AG04449 (cell line): Measurements from ENCODE around the gene DYRK1B.
"Not testable (repeated sequence)": the region's sequence is repeated elsewhere in the genome, so short reads cannot be mapped to it uniquely, and the experiment has no call there.

Source experiments
- CTCF ChIA-PET: fragments of 350-600 bp; formaldehyde crosslinking; extraction: SDS; loops from one replicate; lab custom pipeline; 2021; ENCODE audit warnings: antibody characterized with exemption; lab: Yijun Ruan, JAX
- POLR2A ChIA-PET: fragments of 400-600, 350-600 bp; formaldehyde crosslinking; extraction: SDS; loops from one replicate; lab custom pipeline; 2020; ENCODE audit warnings: antibody characterized with exemption, inconsistent platforms; lab: Yijun Ruan, JAX
- DNase-seq: peaks from one replicate; pipeline ENCODE4 v3.0.0-alpha.2; 2010; ENCODE audit warnings: low read depth, low spot score
- H3K4me3 ChIP-seq: 2 replicates; pipeline ENCODE4 v1.5.1; 2011; ENCODE audit warnings: low read depth, mild to moderate bottlenecking, control low read depth, low read length
- TF ChIP-seq, protein P1 (sequence below): IDR thresholded peaks from one replicate; pipeline ENCODE4 v1.5.1; 2011; ENCODE audit warnings: mild to moderate bottlenecking, moderate library complexity, low read length, control low read depth, inconsistent platforms; ENCODE audit not compliant: insufficient read depth; ENCODE audit errors: missing control alignments

DYRK1B gene

DNA sequence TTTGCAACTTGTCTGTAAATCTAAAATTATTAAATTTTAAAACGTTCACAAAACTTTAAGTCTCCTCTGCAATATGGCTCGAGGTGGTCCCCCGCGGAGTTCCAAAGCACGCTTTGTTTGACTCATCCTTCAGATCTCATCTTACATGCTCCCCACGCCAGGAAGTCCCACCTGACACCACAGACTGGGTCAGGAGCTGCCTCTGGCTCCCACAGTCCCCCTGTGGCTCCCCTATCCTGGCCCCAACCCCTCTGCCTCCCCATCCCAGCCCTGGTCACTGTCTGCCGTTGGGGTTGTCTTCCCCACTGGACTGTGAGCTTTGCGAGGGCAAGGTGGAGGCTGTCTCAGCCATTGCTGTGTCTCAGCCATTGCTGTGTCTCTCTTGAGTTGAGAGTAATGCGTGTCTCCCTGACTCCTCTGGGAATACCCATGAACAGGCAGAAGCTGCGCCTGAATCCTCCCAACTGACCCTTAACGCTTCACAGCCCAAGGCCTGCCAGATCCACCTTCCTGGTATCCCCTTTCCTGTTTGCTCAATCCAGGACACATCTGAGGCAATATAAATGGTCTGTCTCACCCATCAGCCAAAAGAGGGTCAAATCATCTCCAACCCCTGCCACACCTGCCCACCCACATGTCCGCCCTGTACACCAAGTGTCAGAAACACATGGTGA, 15.9 kb downstream of the DYRK1B start:
- H3K4me3 ChIP-seq = no peak overlapping the region
- TF ChIP-seq, protein P1, sequence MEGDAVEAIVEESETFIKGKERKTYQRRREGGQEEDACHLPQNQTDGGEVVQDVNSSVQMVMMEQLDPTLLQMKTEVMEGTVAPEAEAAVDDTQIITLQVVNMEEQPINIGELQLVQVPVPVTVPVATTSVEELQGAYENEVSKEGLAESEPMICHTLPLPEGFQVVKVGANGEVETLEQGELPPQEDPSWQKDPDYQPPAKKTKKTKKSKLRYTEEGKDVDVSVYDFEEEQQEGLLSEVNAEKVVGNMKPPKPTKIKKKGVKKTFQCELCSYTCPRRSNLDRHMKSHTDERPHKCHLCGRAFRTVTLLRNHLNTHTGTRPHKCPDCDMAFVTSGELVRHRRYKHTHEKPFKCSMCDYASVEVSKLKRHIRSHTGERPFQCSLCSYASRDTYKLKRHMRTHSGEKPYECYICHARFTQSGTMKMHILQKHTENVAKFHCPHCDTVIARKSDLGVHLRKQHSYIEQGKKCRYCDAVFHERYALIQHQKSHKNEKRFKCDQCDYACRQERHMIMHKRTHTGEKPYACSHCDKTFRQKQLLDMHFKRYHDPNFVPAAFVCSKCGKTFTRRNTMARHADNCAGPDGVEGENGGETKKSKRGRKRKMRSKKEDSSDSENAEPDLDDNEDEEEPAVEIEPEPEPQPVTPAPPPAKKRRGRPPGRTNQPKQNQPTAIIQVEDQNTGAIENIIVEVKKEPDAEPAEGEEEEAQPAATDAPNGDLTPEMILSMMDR = no peak
- no peak for DNase-seq
- CTCF ChIA-PET = interaction anchor here (2.6 kb wide), 1 partner anchor 25 kb away, joined by 10 read pairs; no protein-coding TSS in a partner anchor
- POLR2A ChIA-PET = no interaction called here

DNA sequence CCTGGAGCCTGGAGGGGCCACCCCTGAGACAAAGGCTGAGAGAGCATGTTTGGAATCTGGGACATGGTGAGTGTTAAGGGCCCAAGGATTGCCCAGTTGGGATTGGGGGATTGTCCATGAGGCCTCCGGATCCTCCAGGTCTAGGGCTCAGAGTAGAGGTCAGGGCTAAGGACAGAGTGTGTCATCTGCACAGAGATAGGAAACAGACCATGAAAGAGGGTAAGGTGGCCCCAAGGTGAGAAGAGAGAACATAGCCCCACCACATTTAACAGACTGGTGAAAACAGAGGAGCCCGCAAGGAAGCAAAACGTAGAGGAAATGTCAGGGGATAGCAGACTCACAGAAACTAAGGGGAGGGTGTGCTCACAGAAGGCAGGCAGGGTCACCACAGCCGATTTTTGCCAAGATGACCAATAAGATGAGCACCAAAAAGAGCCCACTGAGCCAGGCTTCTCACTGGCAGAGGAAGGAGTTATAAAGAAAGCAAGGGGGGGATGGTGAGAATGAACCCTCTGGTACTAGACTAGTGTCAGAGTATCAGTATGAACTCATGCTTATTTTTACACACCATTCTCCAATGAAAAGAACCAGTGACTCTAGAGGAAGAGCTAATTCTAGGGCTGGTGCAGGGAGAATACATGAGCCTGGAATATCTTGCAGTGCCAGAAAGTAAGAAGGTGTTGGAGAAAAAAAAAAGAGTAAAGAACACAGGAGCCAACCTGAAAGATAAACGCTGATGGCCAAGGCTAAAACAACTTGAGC, 17.5 kb downstream of the DYRK1B start:
- TF ChIP-seq, protein P1 = no peak
- no peak overlapping the region for H3K4me3 ChIP-seq
- CTCF ChIA-PET = no interaction called here
- POLR2A ChIA-PET = no interaction called here
- no peak for DNase-seq

DNA sequence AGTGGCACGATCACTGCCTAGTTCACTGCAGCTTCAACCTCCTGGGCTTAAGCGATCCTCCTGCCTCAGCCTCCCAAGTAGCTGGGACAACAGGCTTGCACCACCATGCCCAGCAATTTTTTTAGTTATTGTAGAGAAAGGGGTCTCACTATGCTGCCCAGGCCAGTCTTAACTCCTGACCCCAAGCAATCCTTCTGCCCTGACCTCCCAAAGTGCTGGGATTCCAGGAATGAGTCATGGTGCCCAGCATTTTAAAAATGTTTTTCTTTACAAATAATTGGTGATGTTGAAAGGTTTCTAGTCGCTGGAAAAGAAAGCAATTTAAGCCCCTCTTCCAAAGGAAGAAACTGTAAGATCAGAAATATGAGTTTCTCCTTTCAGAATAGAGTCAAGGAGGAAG, 19.4 kb downstream of the DYRK1B start:
- TF ChIP-seq, protein P1 = no peak
- CTCF ChIA-PET = interaction anchor here (1.3 to 2.2 kb wide), 2 partner anchors 22 to 28 kb away, joined by 3 to 9 read pairs; no protein-coding TSS in a partner anchor
- no peak for DNase-seq
- POLR2A ChIA-PET = no interaction called here
- H3K4me3 ChIP-seq = no peak overlapping the region

GRCh38 chr19:39814111-39814510, 19.9 kb downstream of the DYRK1B start:
- DNase-seq, H3K4me3 ChIP-seq, POLR2A ChIA-PET: not testable (repeated sequence)
- CTCF ChIA-PET = interaction anchor here (1.3 to 2.2 kb wide), 2 partner anchors 22 to 28 kb away, joined by 3 to 9 read pairs; no protein-coding TSS in a partner anchor

- CTCF ChIA-PET = interaction anchor here (0.7 to 2.2 kb wide), 5 partner anchors 21 to 47 kb away, joined by 3 to 9 read pairs (median 3); no protein-coding TSS in a partner anchor
- no peak for DNase-seq
- no peak overlapping the region for H3K4me3 ChIP-seq
- TF ChIP-seq, protein P1 = no peak
- POLR2A ChIA-PET = no interaction called here
Observed at GRCh38 chr19:39813264-39813993, 20.5 kb downstream of the DYRK1B start.

GRCh38 chr19:39811064-39811463, 22.9 kb downstream of the DYRK1B start:
- POLR2A ChIA-PET = no interaction called here
- DNase-seq = no peak
- TF ChIP-seq, protein P1 = no peak
- H3K4me3 ChIP-seq = no peak overlapping the region
- CTCF ChIA-PET = interaction anchor here (0.9 kb wide), 1 partner anchor 33 kb away, joined by 3 read pairs; no protein-coding TSS in a partner anchor
